Stimulated activated CD8-positive, alpha-beta memory T cell treated with anti-CD3 and anti-CD28 coated beads, Interleukin-7, amount 100 ng/mL, for 48 hours (primary cell): Measurements from ENCODE around the gene PIGZ.

Experiments used
- DNase-seq, 2 donors: peaks; one replicate each; pipeline ENCODE4 v3.0.0-alpha.2; 2020; ENCODE audit warnings: low read depth in 1 of 2; ENCODE audit errors: extremely low read depth in 1 of 2

PIGZ gene

GRCh38 chr3:197002701-197003454 lies 34.2 kb upstream of the PIGZ start:
- peak; percentile 67 to 69 for DNase-seq

- DNase-seq, result no peak
Measured at GRCh38 chr3:197001972-197002700, 33.5 kb upstream of the PIGZ start.

GRCh38 chr3:197001106-197001971 lies 32.7 kb upstream of the PIGZ start:
- no peak for DNase-seq

GRCh38 chr3:197000211-197000610 lies 31.6 kb upstream of the PIGZ start:
- DNase-seq, result no peak

GRCh38 chr3:196998966-196999760 lies 30.5 kb upstream of the PIGZ start:
- DNase-seq, result no peak

- no peak for DNase-seq
Measured at GRCh38 chr3:196997311-196997710, 28.7 kb upstream of the PIGZ start.

GRCh38 chr3:196996454-196997265 lies 28.0 kb upstream of the PIGZ start:
- no peak for DNase-seq

- DNase-seq, result no peak
Measured at GRCh38 chr3:196995646-196996355, 27.2 kb upstream of the PIGZ start.

- DNase-seq, result no peak
Measured at GRCh38 chr3:196995027-196995426, 26.4 kb upstream of the PIGZ start.

GRCh38 chr3:196994056-196994455 lies 25.4 kb upstream of the PIGZ start:
- DNase-seq, result no peak

GRCh38 chr3:196992461-196993065 lies 23.9 kb upstream of the PIGZ start:
- DNase-seq, result no peak

- no peak for DNase-seq
Measured at GRCh38 chr3:196991581-196992460, 23.2 kb upstream of the PIGZ start.

- DNase-seq, result no peak
Measured at GRCh38 chr3:196990601-196991007, 22.0 kb upstream of the PIGZ start.

GRCh38 chr3:196989721-196990262 lies 21.2 kb upstream of the PIGZ start:
- no peak for DNase-seq

- DNase-seq, result no peak
Measured at GRCh38 chr3:196988241-196989029, 19.8 kb upstream of the PIGZ start.

- DNase-seq, result no peak
Measured at GRCh38 chr3:196987022-196987421, 18.4 kb upstream of the PIGZ start.
